ENCODE measurements around the gene BFSP1.

BFSP1 gene

GRCh38 chr20:17494201-17494600, 37.0 kb downstream of the BFSP1 start:
- no peak overlapping the region for H3K4me3 ChIP-seq
- H3K36me3 ChIP-seq (replicated peaks) = no peaks in the 10 kb centered on the region
- DNase-seq (ENCODE audit: low spot score in 2 of 2) = no peak
- H3K9me3 ChIP-seq = no peaks in the 10 kb centered on the region
- no peaks in the 10 kb centered on the region for H3K27me3 ChIP-seq (ENCODE audit: low read depth)
- in situ Hi-C loops (cut with MboI; ENCODE audit: low sequenced_read_pairs) = loop anchor here (25.0 kb wide), 1 partner anchor 793 kb away; the partner anchor contains the start of gene ZNF133
- no peaks in the 10 kb centered on the region for H3K4me1 ChIP-seq

GRCh38 chr20:17493173-17493572, 38.0 kb downstream of the BFSP1 start:
- no peaks in the 10 kb centered on the region for H3K36me3 ChIP-seq (replicated peaks)
- no peaks in the 10 kb centered on the region for H3K27me3 ChIP-seq (ENCODE audit: low read depth)
- H3K4me3 ChIP-seq = no peak overlapping the region
- no peaks in the 10 kb centered on the region for H3K9me3 ChIP-seq
- no peak for DNase-seq (ENCODE audit: low spot score in 2 of 2)
- H3K4me1 ChIP-seq = no peaks in the 10 kb centered on the region
- in situ Hi-C loops (cut with MboI; ENCODE audit: low sequenced_read_pairs) = loop anchor here (25.0 kb wide), 1 partner anchor 794 kb away; the partner anchor contains the start of gene ZNF133

- no peak overlapping the region for H3K4me3 ChIP-seq
- in situ Hi-C loops (cut with MboI; ENCODE audit: low sequenced_read_pairs) = loop anchor here (25.0 kb wide), 1 partner anchor 796 kb away; the partner anchor contains the start of gene ZNF133
- no peaks in the 10 kb centered on the region for H3K9me3 ChIP-seq
- no peaks in the 10 kb centered on the region for H3K36me3 ChIP-seq (replicated peaks)
- H3K4me1 ChIP-seq = no peaks in the 10 kb centered on the region
- peaks cover 4% of the 10 kb centered on the region; the same call in 1 of the 2 replicates for H3K27me3 ChIP-seq (ENCODE audit: low read depth)
- DNase-seq (ENCODE audit: low spot score in 2 of 2) = no peak
Measured at GRCh38 chr20:17491488-17491887, 39.7 kb downstream of the BFSP1 start.

- Histone ChIP-seq H3K27me3 (ENCODE audit: low read depth) (peaks cover 8% of the 10 kb centered on the region; the same call in 1 of the 2 replicates), H3K4me1 (no peaks in the 10 kb centered on the region), H3K4me3 (no peak overlapping the region), H3K36me3 (replicated peaks) (no peaks in the 10 kb centered on the region), H3K9me3 (no peaks in the 10 kb centered on the region)
- in situ Hi-C loops (cut with MboI; ENCODE audit: low sequenced_read_pairs) = loop anchor here (25.0 kb wide), 1 partner anchor 796 kb away; the partner anchor contains the start of gene ZNF133
- DNase-seq (ENCODE audit: low spot score in 2 of 2) = no peak
Measured at GRCh38 chr20:17491041-17491440, 40.1 kb downstream of the BFSP1 start.

- Histone ChIP-seq H3K9me3 (no peaks in the 10 kb centered on the region), H3K4me1 (no peaks in the 10 kb centered on the region), H3K36me3 (replicated peaks) (no peaks in the 10 kb centered on the region), H3K27me3 (ENCODE audit: low read depth) (peaks cover 8% of the 10 kb centered on the region; the same call in 1 of the 2 replicates), H3K4me3 (no peak overlapping the region)
- DNase-seq (ENCODE audit: low spot score in 2 of 2) = no peak
- in situ Hi-C loops (cut with MboI; ENCODE audit: low sequenced_read_pairs) = loop anchor here (25.0 kb wide), 1 partner anchor 797 kb away; the partner anchor contains the start of gene ZNF133
Measured at GRCh38 chr20:17490501-17490900, 40.7 kb downstream of the BFSP1 start.

- H3K36me3 ChIP-seq (replicated peaks) = no peaks in the 10 kb centered on the region
- H3K4me1 ChIP-seq = no peaks in the 10 kb centered on the region
- peaks cover 20% of the 10 kb centered on the region; the same call in 1 of the 2 replicates for H3K27me3 ChIP-seq (ENCODE audit: low read depth)
- H3K9me3 ChIP-seq = no peaks in the 10 kb centered on the region
- in situ Hi-C loops (cut with MboI; ENCODE audit: low sequenced_read_pairs) = loop anchor here (25.0 kb wide), 1 partner anchor 798 kb away; the partner anchor contains the start of gene ZNF133
- H3K4me3 ChIP-seq = no peak overlapping the region
- no peak for DNase-seq (ENCODE audit: low spot score in 2 of 2)
Measured at GRCh38 chr20:17488916-17489600, 42.1 kb downstream of the BFSP1 start.

GRCh38 chr20:17485017-17485416, 46.2 kb downstream of the BFSP1 start:
- Histone ChIP-seq H3K9me3 (no peaks in the 10 kb centered on the region), H3K27me3 (ENCODE audit: low read depth) (peaks cover 24% of the 10 kb centered on the region), H3K36me3 (replicated peaks) (no peaks in the 10 kb centered on the region), H3K4me1 (no peaks in the 10 kb centered on the region), H3K4me3 (no peak overlapping the region)
- in situ Hi-C loops (cut with MboI; ENCODE audit: low sequenced_read_pairs) = loop anchor here (25.0 kb wide), 1 partner anchor 802 kb away; the partner anchor contains the start of gene ZNF133
- DNase-seq (ENCODE audit: low spot score in 2 of 2) = no peak

GRCh38 chr20:17482536-17482935, 48.6 kb downstream of the BFSP1 start:
- no peak for DNase-seq (ENCODE audit: low spot score in 2 of 2)
- in situ Hi-C loops (cut with MboI; ENCODE audit: low sequenced_read_pairs) = loop anchor here (25.0 kb wide), 1 partner anchor 805 kb away; the partner anchor contains the start of gene ZNF133

GRCh38 chr20:17481661-17482060, 49.5 kb downstream of the BFSP1 start:
- in situ Hi-C loops (cut with MboI; ENCODE audit: low sequenced_read_pairs) = loop anchor here (25.0 kb wide), 1 partner anchor 806 kb away; the partner anchor contains the start of gene ZNF133
- no peaks in the 10 kb centered on the region for H3K9me3 ChIP-seq
- no peak overlapping the region for H3K4me3 ChIP-seq
- H3K27me3 ChIP-seq (ENCODE audit: low read depth) = peaks cover 19% of the 10 kb centered on the region
- DNase-seq (ENCODE audit: low spot score in 2 of 2) = no peak
- H3K36me3 ChIP-seq (replicated peaks) = no peaks in the 10 kb centered on the region
- H3K4me1 ChIP-seq = no peaks in the 10 kb centered on the region

More at GRCh38 chr20:17482536-17482935, 48.6 kb downstream of the BFSP1 start:
- no peaks in the 10 kb centered on the region for H3K36me3 ChIP-seq (replicated peaks)
- peaks cover 19% of the 10 kb centered on the region for H3K27me3 ChIP-seq (ENCODE audit: low read depth)
- no peaks in the 10 kb centered on the region for H3K9me3 ChIP-seq
- no peaks in the 10 kb centered on the region for H3K4me1 ChIP-seq
- H3K4me3 ChIP-seq = no peak overlapping the region

- no peak overlapping the region for H3K4me3 ChIP-seq
- no peaks in the 10 kb centered on the region for H3K4me1 ChIP-seq
- in situ Hi-C loops (cut with MboI; ENCODE audit: low sequenced_read_pairs) = loop anchor here (25.0 kb wide), 1 partner anchor 807 kb away; the partner anchor contains the start of gene ZNF133
- no peaks in the 10 kb centered on the region for H3K36me3 ChIP-seq (replicated peaks)
- H3K27me3 ChIP-seq (ENCODE audit: low read depth) = peaks cover 18% of the 10 kb centered on the region
- DNase-seq (ENCODE audit: low spot score in 2 of 2) = no peak
- no peaks in the 10 kb centered on the region for H3K9me3 ChIP-seq
Measured at GRCh38 chr20:17480696-17481095, 50.5 kb downstream of the BFSP1 start.

GRCh38 chr20:17479063-17479657, 52.0 kb downstream of the BFSP1 start:
- Histone ChIP-seq H3K4me1 (no peaks in the 10 kb centered on the region), H3K4me3 (no peak overlapping the region), H3K36me3 (replicated peaks) (no peaks in the 10 kb centered on the region), H3K9me3 (no peaks in the 10 kb centered on the region), H3K27me3 (ENCODE audit: low read depth) (peaks cover 8% of the 10 kb centered on the region)
- DNase-seq (ENCODE audit: low spot score in 2 of 2) = no peak
- in situ Hi-C loops (cut with MboI; ENCODE audit: low sequenced_read_pairs) = loop anchor here (25.0 kb wide), 1 partner anchor 808 kb away; the partner anchor contains the start of gene ZNF133

GRCh38 chr20:17473659-17474058, 57.5 kb downstream of the BFSP1 start:
- DNase-seq (ENCODE audit: low spot score in 2 of 2) = no peak
- in situ Hi-C loops (cut with MboI; ENCODE audit: low sequenced_read_pairs) = no loop called here
- H3K4me1 ChIP-seq = no peaks in the 10 kb centered on the region
- H3K9me3 ChIP-seq = no peaks in the 10 kb centered on the region
- peaks cover 2% of the 10 kb centered on the region; the same call in 1 of the 2 replicates for H3K27me3 ChIP-seq (ENCODE audit: low read depth)
- no peak overlapping the region for H3K4me3 ChIP-seq
- no peaks in the 10 kb centered on the region for H3K36me3 ChIP-seq (replicated peaks)

GRCh38 chr20:17471606-17472187, 59.5 kb downstream of the BFSP1 start:
- H3K27me3 ChIP-seq (ENCODE audit: low read depth) = 0 out of 2 replicates have a peak, but pooled peaks cover 2% of the 10 kb centered on the region
- in situ Hi-C loops (cut with MboI; ENCODE audit: low sequenced_read_pairs) = no loop called here
- H3K4me3 ChIP-seq = no peak overlapping the region
- H3K36me3 ChIP-seq (replicated peaks) = no peaks in the 10 kb centered on the region
- no peak for DNase-seq (ENCODE audit: low spot score in 2 of 2)
- no peaks in the 10 kb centered on the region for H3K4me1 ChIP-seq
- no peaks in the 10 kb centered on the region for H3K9me3 ChIP-seq
